ENCODE results near the gene WBP2. TPM values are rescaled to one million over a fixed set of nuclear protein-coding genes. Genes with fewer than 3 reads are reported as not detected.
A peak's percentile ranks its signal among the peaks of the same experiment; 100 is the strongest.
"Not testable (repeated sequence)": the region's sequence is repeated elsewhere in the genome, so short reads cannot be mapped to it uniquely, and the experiment has no call there.

Gene WBP2
- total and polyA plus RNA-seq, 7 experiments from 2014 or later = 84.8 to 159 (median 99.4) TPM

GRCh38 chr17:75814900-75815373 lies 40.2 kb downstream of the WBP2 start:
- Mint-ChIP-seq H3K27ac (peak overlapping the region in 1 of 9 donors; percentile 20), H3K4me3 (no peak overlapping the region), H3K36me3 (peaks cover 3 to 27% (median 4%) of the 10 kb centered on the region in 5 donors), H3K4me1 (peaks cover 0 to 7% (median 2%) of the 10 kb centered on the region in 7 donors), H3K27me3 (no peaks in the 10 kb centered on the region), H3K9me3 (no peaks in the 10 kb centered on the region)
- no peak for ATAC-seq
- intact Hi-C loops (cut with micrococcal nuclease) = no loop called here
- Histone ChIP-seq H3K36me3 (ENCODE audit: control insufficient read depth in 2 of 3, insufficient read depth in 3 of 3, low read length in 3 of 3) (peaks cover 0 to 97% (median 3%) of the 10 kb centered on the region in 3 experiments), H3K27ac (ENCODE audit: low read depth, low read length) (no peak overlapping the region), H3K9me3 (ENCODE audit: control insufficient read depth in 2 of 3, low read length in 3 of 3) (no peaks in the 10 kb centered on the region), H3K4me1 (ENCODE audit: control insufficient read depth in 2 of 2, insufficient read depth in 2 of 2, low read length in 2 of 2) (no peaks in the 10 kb centered on the region), H3K27me3 (ENCODE audit: control insufficient read depth in 2 of 2, insufficient read depth in 2 of 2, low read length in 2 of 2) (no peaks in the 10 kb centered on the region), H3K4me3 (ENCODE audit: low read length) (no peak overlapping the region)
- ChIA-PET CTCF (interaction anchor here (0.6 to 1.4 kb wide), 3 partner anchors 15 to 75 kb away, joined by 3 to 5 read pairs (median 4); no protein-coding TSS in a partner anchor), POLR2A (interaction anchor here (1.3 kb wide), 1 partner anchor 30 kb away, joined by 4 read pairs; the partner anchor contains the start of gene UNK)
- DNase-seq = no peak

GRCh38 chr17:75814021-75814395 lies 41.1 kb downstream of the WBP2 start:
- H3K27ac ChIP-seq (ENCODE audit: low read depth, low read length) = no peak overlapping the region
- no peak overlapping the region for H3K4me3 ChIP-seq (ENCODE audit: low read length)
- H3K9me3 Mint-ChIP-seq = no peaks in the 10 kb centered on the region
- H3K4me1 Mint-ChIP-seq = peaks cover 0 to 5% (median 0%) of the 10 kb centered on the region in 7 donors
- H3K27ac Mint-ChIP-seq = no peak overlapping the region
- H3K27me3 ChIP-seq (ENCODE audit: control insufficient read depth in 2 of 2, insufficient read depth in 2 of 2, low read length in 2 of 2) = no peaks in the 10 kb centered on the region
- ChIA-PET POLR2A (interaction anchor here (0.8 to 1.6 kb wide), 2 partner anchors 27 to 34 kb away, joined by 3 to 4 read pairs; a partner anchor contains a TSS), CTCF (interaction anchor here (0.7 to 1.4 kb wide), 2 partner anchors 16 to 50 kb away, joined by 3 to 4 read pairs; no protein-coding TSS in a partner anchor)
- no peaks in the 10 kb centered on the region for H3K9me3 ChIP-seq (ENCODE audit: control insufficient read depth in 2 of 3, low read length in 3 of 3)
- peaks cover 0 to 18% (median 1%) of the 10 kb centered on the region in 5 donors for H3K36me3 Mint-ChIP-seq
- H3K4me3 Mint-ChIP-seq = no peak overlapping the region
- no peaks in the 10 kb centered on the region for H3K27me3 Mint-ChIP-seq
- DNase-seq = no peak
- ATAC-seq = no peak
- no peaks in the 10 kb centered on the region for H3K4me1 ChIP-seq (ENCODE audit: control insufficient read depth in 2 of 2, insufficient read depth in 2 of 2, low read length in 2 of 2)
- peaks cover 0 to 97% (median 0%) of the 10 kb centered on the region in 3 experiments for H3K36me3 ChIP-seq (ENCODE audit: control insufficient read depth in 2 of 3, insufficient read depth in 3 of 3, low read length in 3 of 3)
- intact Hi-C loops (cut with micrococcal nuclease) = no loop called here

GRCh38 chr17:75813081-75814020 lies 41.8 kb downstream of the WBP2 start:
- CTCF ChIA-PET = interaction anchor here (0.7 kb wide), 1 partner anchor 49 kb away, joined by 3 read pairs; no protein-coding TSS in a partner anchor
- Mint-ChIP-seq H3K27ac (peak overlapping the region in 1 of 9 donors; percentile 65), H3K27me3 (no peaks in the 10 kb centered on the region), H3K9me3 (no peaks in the 10 kb centered on the region), H3K4me1 (peaks cover 0 to 6% (median 0%) of the 10 kb centered on the region in 7 donors), H3K4me3 (no peak overlapping the region), H3K36me3 (peaks cover 0 to 11% (median 0%) of the 10 kb centered on the region in 5 donors)
- no peak for ATAC-seq
- POLR2A ChIA-PET = interaction anchor here (0.8 to 1.6 kb wide), 3 partner anchors 26 to 33 kb away, joined by 3 to 4 read pairs (median 3); a partner anchor contains a TSS
- intact Hi-C loops (cut with micrococcal nuclease) = no loop called here
- no peaks in the 10 kb centered on the region for H3K27me3 ChIP-seq (ENCODE audit: control insufficient read depth in 2 of 2, insufficient read depth in 2 of 2, low read length in 2 of 2)
- DNase-seq = no peak
- peaks cover 0 to 90% (median 0%) of the 10 kb centered on the region in 3 experiments for H3K36me3 ChIP-seq (ENCODE audit: control insufficient read depth in 2 of 3, insufficient read depth in 3 of 3, low read length in 3 of 3)
- H3K4me3 ChIP-seq (ENCODE audit: low read length) = no peak overlapping the region
- H3K27ac ChIP-seq (ENCODE audit: low read depth, low read length) = no peak overlapping the region
- H3K9me3 ChIP-seq (ENCODE audit: control insufficient read depth in 2 of 3, low read length in 3 of 3) = no peaks in the 10 kb centered on the region
- H3K4me1 ChIP-seq (ENCODE audit: control insufficient read depth in 2 of 2, insufficient read depth in 2 of 2, low read length in 2 of 2) = no peaks in the 10 kb centered on the region

GRCh38 chr17:75812096-75813013 lies 42.8 kb downstream of the WBP2 start:
- no peaks in the 10 kb centered on the region for H3K9me3 Mint-ChIP-seq
- H3K4me3 Mint-ChIP-seq = no peak overlapping the region
- peaks cover 0 to 11% (median 0%) of the 10 kb centered on the region in 5 donors for H3K36me3 Mint-ChIP-seq
- no peaks in the 10 kb centered on the region for H3K27me3 Mint-ChIP-seq
- no peak for DNase-seq
- POLR2A ChIA-PET = interaction anchor here (0.6 to 1.6 kb wide), 3 partner anchors 22 to 32 kb away, joined by 3 to 4 read pairs (median 3); a partner anchor contains a TSS
- peak overlapping the region in 1 of 9 donors; percentile 65 for H3K27ac Mint-ChIP-seq
- H3K36me3 ChIP-seq (ENCODE audit: control insufficient read depth in 2 of 3, insufficient read depth in 3 of 3, low read length in 3 of 3) = peaks cover 0 to 80% (median 0%) of the 10 kb centered on the region in 3 experiments
- no peak overlapping the region for H3K27ac ChIP-seq (ENCODE audit: low read depth, low read length)
- no peaks in the 10 kb centered on the region for H3K27me3 ChIP-seq (ENCODE audit: control insufficient read depth in 2 of 2, insufficient read depth in 2 of 2, low read length in 2 of 2)
- CTCF ChIA-PET = no interaction called here
- intact Hi-C loops (cut with micrococcal nuclease) = no loop called here
- ATAC-seq = no peak
- H3K4me3 ChIP-seq (ENCODE audit: low read length) = no peak overlapping the region
- H3K4me1 Mint-ChIP-seq = peaks cover 0 to 6% (median 4%) of the 10 kb centered on the region in 7 donors
- no peaks in the 10 kb centered on the region for H3K9me3 ChIP-seq (ENCODE audit: control insufficient read depth in 2 of 3, low read length in 3 of 3)
- no peaks in the 10 kb centered on the region for H3K4me1 ChIP-seq (ENCODE audit: control insufficient read depth in 2 of 2, insufficient read depth in 2 of 2, low read length in 2 of 2)

- no peaks in the 10 kb centered on the region for H3K4me1 ChIP-seq (ENCODE audit: control insufficient read depth in 2 of 2, insufficient read depth in 2 of 2, low read length in 2 of 2)
- intact Hi-C loops (cut with micrococcal nuclease) = no loop called here
- H3K9me3 ChIP-seq (ENCODE audit: control insufficient read depth in 2 of 3, low read length in 3 of 3) = no peaks in the 10 kb centered on the region
- peaks cover 0 to 11% (median 0%) of the 10 kb centered on the region in 5 donors for H3K36me3 Mint-ChIP-seq
- H3K27ac Mint-ChIP-seq = no peak overlapping the region
- DNase-seq (no peak), ATAC-seq (no peak)
- no peak overlapping the region for H3K27ac ChIP-seq (ENCODE audit: low read depth, low read length)
- no peak overlapping the region for H3K4me3 ChIP-seq (ENCODE audit: low read length)
- H3K4me1 Mint-ChIP-seq = peaks cover 0 to 6% (median 4%) of the 10 kb centered on the region in 7 donors
- H3K4me3 Mint-ChIP-seq = no peak overlapping the region
- CTCF ChIA-PET = no interaction called here
- no peaks in the 10 kb centered on the region for H3K9me3 Mint-ChIP-seq
- peaks cover 0 to 68% (median 0%) of the 10 kb centered on the region in 3 experiments for H3K36me3 ChIP-seq (ENCODE audit: control insufficient read depth in 2 of 3, insufficient read depth in 3 of 3, low read length in 3 of 3)
- POLR2A ChIA-PET = no interaction called here
- no peaks in the 10 kb centered on the region for H3K27me3 Mint-ChIP-seq
- H3K27me3 ChIP-seq (ENCODE audit: control insufficient read depth in 2 of 2, insufficient read depth in 2 of 2, low read length in 2 of 2) = no peaks in the 10 kb centered on the region
Observed at GRCh38 chr17:75811174-75811573, 44.0 kb downstream of the WBP2 start.

GRCh38 chr17:75810756-75811155 lies 44.4 kb downstream of the WBP2 start:
- POLR2A ChIA-PET; CTCF ChIA-PET; DNase-seq; H3K9me3 Mint-ChIP-seq; H3K4me3 ChIP-seq (ENCODE audit: low read length); H3K27ac Mint-ChIP-seq; H3K9me3 ChIP-seq (ENCODE audit: control insufficient read depth in 2 of 3, low read length in 3 of 3); H3K4me1 Mint-ChIP-seq; H3K27me3 Mint-ChIP-seq; H3K27ac ChIP-seq (ENCODE audit: low read depth, low read length); ATAC-seq; H3K4me1 ChIP-seq (ENCODE audit: control insufficient read depth in 2 of 2, insufficient read depth in 2 of 2, low read length in 2 of 2); H3K4me3 Mint-ChIP-seq; H3K27me3 ChIP-seq (ENCODE audit: control insufficient read depth in 2 of 2, insufficient read depth in 2 of 2, low read length in 2 of 2); intact Hi-C loops (cut with micrococcal nuclease): not testable (repeated sequence)
- H3K36me3 ChIP-seq (ENCODE audit: control insufficient read depth in 2 of 3, insufficient read depth in 3 of 3, low read length in 3 of 3) = peaks cover 0 to 65% (median 0%) of the 10 kb centered on the region in 3 experiments
- peaks cover 0 to 11% (median 0%) of the 10 kb centered on the region in 5 donors for H3K36me3 Mint-ChIP-seq

All from naive thymus-derived CD4-positive, alpha-beta T cell (primary cell).